Liver (tissue), 3 donors: ENCODE results near the gene BPGM.

ENCODE experiments used
- ATF3 ChIP-seq: IDR thresholded peaks from 2 replicates; pipeline ENCODE4 v1.6.1; 2016; ENCODE audit warnings: antibody characterized with exemption
- CTCF ChIP-seq: fragments of 150-350 bp; IDR thresholded peaks from 2 replicates; pipeline ENCODE4 v1.5.1; 2017; ENCODE audit warnings: improper control_type of control experiment, low read depth, low read length; ENCODE audit not compliant: missing input control
- FOXA1 ChIP-seq: IDR thresholded peaks from 2 replicates; pipeline ENCODE4 v1.6.1; 2016; ENCODE audit warnings: antibody characterized with exemption
- MAX ChIP-seq: IDR thresholded peaks from 2 replicates; pipeline ENCODE4 v1.6.1; 2016; ENCODE audit warnings: antibody characterized with exemption
- TAF1 ChIP-seq: conservative IDR thresholded peaks from 2 replicates; pipeline ENCODE4 v1.6.1; 2016; ENCODE audit warnings: antibody characterized with exemption, mild to moderate bottlenecking
- donor health status: healthy.
- donor health status: healthy.

- no peak for TF ChIP-seq CTCF
- no peak for TF ChIP-seq MAX
- no peak for TF ChIP-seq ATF3
- TF ChIP-seq TAF1, result no peak
- no peak for TF ChIP-seq FOXA1
These were observed 7.6 kb upstream of the BPGM start for GRCh38 chr7:134639061-134639460.
